ENCODE measurements around the gene SEMA3D. TPM values are rescaled to one million over a fixed set of nuclear protein-coding genes. Genes with fewer than 3 reads are reported as not detected.

SEMA3D gene
- total RNA-seq, 1 donor from 2014 or later: 0.50 TPM

GRCh38 chr7:85125651-85126131 is 61.2 kb downstream of the SEMA3D start:
- no peak for DNase-seq (ENCODE audit: low read depth)
- no peak overlapping the region for H3K4me3 ChIP-seq (ENCODE audit: low read depth, low read length)
- no peak for TF ChIP-seq CTCF (IDR thresholded peaks at IDR 0.05; ENCODE audit: insufficient read depth, low read length, poor library complexity, severe bottlenecking)

GRCh38 chr7:85125176-85125575 is 61.7 kb downstream of the SEMA3D start:
- no peak for DNase-seq (ENCODE audit: low read depth)
- no peak for TF ChIP-seq CTCF (IDR thresholded peaks at IDR 0.05; ENCODE audit: insufficient read depth, low read length, poor library complexity, severe bottlenecking)
- Histone ChIP-seq H3K27me3 (ENCODE audit: control insufficient read depth, insufficient read depth, low read length) (no peaks in the 10 kb centered on the region), H3K36me3 (ENCODE audit: control insufficient read depth, insufficient read depth, low read length) (no peaks in the 10 kb centered on the region), H3K4me3 (ENCODE audit: low read depth, low read length) (no peak overlapping the region)

More at GRCh38 chr7:85125651-85126131, 61.2 kb downstream of the SEMA3D start:
- H3K27me3 ChIP-seq (ENCODE audit: control insufficient read depth, insufficient read depth, low read length): no peaks in the 10 kb centered on the region
- H3K36me3 ChIP-seq (ENCODE audit: control insufficient read depth, insufficient read depth, low read length): no peaks in the 10 kb centered on the region

- no peak for DNase-seq (ENCODE audit: low read depth)
- no peaks in the 10 kb centered on the region for H3K27me3 ChIP-seq (ENCODE audit: control insufficient read depth, insufficient read depth, low read length)
- TF ChIP-seq CTCF (IDR thresholded peaks at IDR 0.05; ENCODE audit: insufficient read depth, low read length, poor library complexity, severe bottlenecking): no peak
These were observed 66.9 kb downstream of the SEMA3D start for GRCh38 chr7:85119934-85120333.

GRCh38 chr7:85115862-85116261 is 71.0 kb downstream of the SEMA3D start:
- no peak overlapping the region for H3K4me3 ChIP-seq (ENCODE audit: low read depth, low read length)
- DNase-seq (ENCODE audit: low read depth): no peak
- TF ChIP-seq CTCF (IDR thresholded peaks at IDR 0.05; ENCODE audit: insufficient read depth, low read length, poor library complexity, severe bottlenecking): no peak
- no peaks in the 10 kb centered on the region for H3K27me3 ChIP-seq (ENCODE audit: control insufficient read depth, insufficient read depth, low read length)
- H3K36me3 ChIP-seq (ENCODE audit: control insufficient read depth, insufficient read depth, low read length): no peaks in the 10 kb centered on the region

More at GRCh38 chr7:85119934-85120333, 66.9 kb downstream of the SEMA3D start:
- Histone ChIP-seq H3K4me3 (ENCODE audit: low read depth, low read length) (no peak overlapping the region), H3K36me3 (ENCODE audit: control insufficient read depth, insufficient read depth, low read length) (no peaks in the 10 kb centered on the region)

- DNase-seq (ENCODE audit: low read depth): no peak
- Histone ChIP-seq H3K4me3 (ENCODE audit: low read depth, low read length) (no peak overlapping the region), H3K36me3 (ENCODE audit: control insufficient read depth, insufficient read depth, low read length) (no peaks in the 10 kb centered on the region), H3K27me3 (ENCODE audit: control insufficient read depth, insufficient read depth, low read length) (no peaks in the 10 kb centered on the region)
- no peak for TF ChIP-seq CTCF (IDR thresholded peaks at IDR 0.05; ENCODE audit: insufficient read depth, low read length, poor library complexity, severe bottlenecking)
These were observed 71.8 kb downstream of the SEMA3D start for GRCh38 chr7:85115006-85115405.

GRCh38 chr7:85114342-85114741 is 72.5 kb downstream of the SEMA3D start:
- Histone ChIP-seq H3K27me3 (ENCODE audit: control insufficient read depth, insufficient read depth, low read length) (no peaks in the 10 kb centered on the region), H3K36me3 (ENCODE audit: control insufficient read depth, insufficient read depth, low read length) (no peaks in the 10 kb centered on the region), H3K4me3 (ENCODE audit: low read depth, low read length) (no peak overlapping the region)
- no peak for DNase-seq (ENCODE audit: low read depth)
- no peak for TF ChIP-seq CTCF (IDR thresholded peaks at IDR 0.05; ENCODE audit: insufficient read depth, low read length, poor library complexity, severe bottlenecking)

Data from kidney epithelial cell (primary cell).